ENCODE data around the gene SDK1. TPM values are rescaled to one million over a fixed set of nuclear protein-coding genes. Genes with fewer than 3 reads are reported as not detected.

The SDK1 gene
- total and polyA plus RNA-seq, 2 donors (not counting 3 experiments of a cell fraction or from before 2014, with no cell fraction given), result 1.6 to 3.9 TPM

GRCh38 chr7:4065190-4065589, 764.1 kb downstream of the SDK1 start:
- no peak for DNase-seq (ENCODE audit: low read depth, low spot score)
- no peaks in the 10 kb centered on the region for H3K36me3 ChIP-seq (ENCODE audit: control insufficient read depth in 2 of 2, extremely low read depth in 1 of 2, insufficient read depth in 2 of 2, low read length in 2 of 2)
- no peak for FAIRE-seq
- no peaks in the 10 kb centered on the region for H4K20me1 ChIP-seq (replicated peaks; ENCODE audit: control insufficient read depth, extremely low read depth, insufficient read depth, low read length)
- TF ChIP-seq GATA2 (IDR thresholded peaks at IDR 0.05; ENCODE audit: insufficient read depth, insufficient read length, low read depth, low read length), result no peak
- no peak for TF ChIP-seq MAX (IDR thresholded peaks at IDR 0.05; ENCODE audit: insufficient read depth, insufficient read length)
- TF ChIP-seq EZH2 (IDR thresholded peaks at IDR 0.05; ENCODE audit: borderline replicate concordance, low read depth, low read length, severe bottlenecking), result no peak
- TF ChIP-seq JUN (IDR thresholded peaks at IDR 0.05; ENCODE audit: borderline replicate concordance, insufficient read depth, insufficient read length, low read depth), result no peak
- TF ChIP-seq MYC (IDR thresholded peaks at IDR 0.05; ENCODE audit: low read depth, low read length), result no peak
- H3K4me1 ChIP-seq (ENCODE audit: control insufficient read depth, extremely low read depth, insufficient read depth, low read length), result no peaks in the 10 kb centered on the region
- no peak overlapping the region for H2AFZ ChIP-seq (ENCODE audit: low read depth, low read length)
- intact Hi-C loops (cut with micrococcal nuclease), result no loop called here
- no peak overlapping the region for H3K4me3 ChIP-seq (replicated peaks in 1 of 3; ENCODE audit: insufficient read depth in 1 of 3, low read depth in 1 of 3, low read length in 3 of 3)
- no peak overlapping the region for H3K4me2 ChIP-seq (ENCODE audit: insufficient read depth, low read length)
- H3K27ac ChIP-seq (ENCODE audit: insufficient read depth, low read depth, low read length), result no peak overlapping the region
- no TSS peak for BruUV-seq (replicated peaks)
- dilution Hi-C loops (cut with MboI; ENCODE audit: extremely low pct_ligation_motif_present, low sequenced_read_pairs), result no loop called here
- ChIA-PET POLR2A (no interaction called here), CTCF (interaction anchor here (0.9 kb wide), 1 partner anchor 38 kb away, joined by 3 read pairs; no protein-coding TSS in a partner anchor)
- no peaks in the 10 kb centered on the region for H3K9me3 ChIP-seq (replicated peaks; ENCODE audit: control insufficient read depth, insufficient read depth, low read length)
- H3K27me3 ChIP-seq (ENCODE audit: control insufficient read depth in 2 of 2, insufficient read depth in 2 of 2, low read length in 2 of 2), result no peaks in the 10 kb centered on the region
- no peaks in the 10 kb centered on the region for H3K9me1 ChIP-seq (replicated peaks; ENCODE audit: control insufficient read depth, extremely low read depth, insufficient read depth, low read length)
- H3K9ac ChIP-seq (replicated peaks; ENCODE audit: extremely low read depth, insufficient read depth, low read length), result no peak overlapping the region
- no peaks in the 10 kb centered on the region for H3K79me2 ChIP-seq (ENCODE audit: control insufficient read depth, insufficient read depth, low read length)

GRCh38 chr7:4066206-4066605, 765.2 kb downstream of the SDK1 start:
- Histone ChIP-seq H3K4me1 (ENCODE audit: control insufficient read depth, extremely low read depth, insufficient read depth, low read length) (no peaks in the 10 kb centered on the region), H2AFZ (ENCODE audit: low read depth, low read length) (no peak overlapping the region), H3K9ac (replicated peaks; ENCODE audit: extremely low read depth, insufficient read depth, low read length) (no peak overlapping the region), H3K79me2 (ENCODE audit: control insufficient read depth, insufficient read depth, low read length) (no peaks in the 10 kb centered on the region), H3K27ac (ENCODE audit: insufficient read depth, low read depth, low read length) (no peak overlapping the region), H3K9me1 (replicated peaks; ENCODE audit: control insufficient read depth, extremely low read depth, insufficient read depth, low read length) (no peaks in the 10 kb centered on the region), H4K20me1 (replicated peaks; ENCODE audit: control insufficient read depth, extremely low read depth, insufficient read depth, low read length) (no peaks in the 10 kb centered on the region), H3K4me3 (replicated peaks in 1 of 3; ENCODE audit: insufficient read depth in 1 of 3, low read depth in 1 of 3, low read length in 3 of 3) (no peak overlapping the region), H3K27me3 (ENCODE audit: control insufficient read depth in 2 of 2, insufficient read depth in 2 of 2, low read length in 2 of 2) (no peaks in the 10 kb centered on the region), H3K4me2 (ENCODE audit: insufficient read depth, low read length) (no peak overlapping the region), H3K9me3 (replicated peaks; ENCODE audit: control insufficient read depth, insufficient read depth, low read length) (no peaks in the 10 kb centered on the region), H3K36me3 (ENCODE audit: control insufficient read depth in 2 of 2, extremely low read depth in 1 of 2, insufficient read depth in 2 of 2, low read length in 2 of 2) (no peaks in the 10 kb centered on the region)
- dilution Hi-C loops (cut with MboI; ENCODE audit: extremely low pct_ligation_motif_present, low sequenced_read_pairs) (no loop called here), intact Hi-C loops (cut with micrococcal nuclease) (no loop called here)
- no peak for FAIRE-seq
- DNase-seq (ENCODE audit: low read depth, low spot score), result no peak
- no TSS peak for BruUV-seq (replicated peaks)
- ChIA-PET POLR2A (no interaction called here), CTCF (no interaction called here)
- TF ChIP-seq POLR2AphosphoS5 (IDR thresholded peaks at IDR 0.05; ENCODE audit: insufficient read depth, low read depth, low read length) (no peak), CTCF (IDR thresholded peaks at IDR 0.05; ENCODE audit: extremely low read depth in 1 of 2, insufficient read depth in 1 of 2, low read depth in 1 of 2, low read length in 2 of 2) (no peak), MAX (IDR thresholded peaks at IDR 0.05; ENCODE audit: insufficient read depth, insufficient read length) (no peak), POLR2A (IDR thresholded peaks at IDR 0.05; ENCODE audit: low read depth, low read length) (no peak)

Data from endothelial cell of umbilical vein (primary cell).